Osteoblast (primary cell): ENCODE data around the gene GRPR. TPM values are rescaled to one million over a fixed set of nuclear protein-coding genes. Genes with fewer than 3 reads are reported as not detected.
"Not testable (repeated sequence)": the region's sequence is repeated elsewhere in the genome, so short reads cannot be mapped to it uniquely, and the experiment has no call there.

Experiments
- DNase-seq: peaks from one replicate; pipeline ENCODE4 v3.0.0; 2011; ENCODE audit warnings: low spot score, mixed read lengths; ENCODE audit not compliant: insufficient read length; ENCODE audit errors: missing footprints
- H2AFZ ChIP-seq: 2 replicates; pipeline ENCODE4 v1.6.0; 2011; ENCODE audit warnings: mild to moderate bottlenecking, low read length
- H3K27ac ChIP-seq: 2 replicates; pipeline ENCODE4 v1.5.1; 2011; ENCODE audit warnings: mild to moderate bottlenecking, low read depth, low read length, moderate library complexity
- H3K27me3 ChIP-seq: 2 replicates; pipeline ENCODE4 v1.6.0; 2012; ENCODE audit warnings: mild to moderate bottlenecking, control low read depth, inconsistent platforms, low read length, moderate library complexity; ENCODE audit not compliant: insufficient read depth
- H3K36me3 ChIP-seq: 2 replicates; pipeline ENCODE4 v1.5.1; 2011; ENCODE audit warnings: mild to moderate bottlenecking, low read length, control low read depth, moderate library complexity; ENCODE audit not compliant: insufficient read depth
- H3K4me1 ChIP-seq: 2 replicates; pipeline ENCODE4 v1.5.1; 2011; ENCODE audit warnings: mild to moderate bottlenecking, low read length, control low read depth, moderate library complexity; ENCODE audit not compliant: insufficient read depth
- H3K4me2 ChIP-seq: 2 replicates; pipeline ENCODE4 v1.6.0; 2011; ENCODE audit warnings: mild to moderate bottlenecking, low read length; ENCODE audit not compliant: insufficient read depth
- H3K4me3 ChIP-seq: fragments of 200-600 bp; sonication (generic); 3 replicates; pipeline ENCODE4 v1.5.1; 2012; ENCODE audit warnings: mild to moderate bottlenecking, low read length, inconsistent platforms; ENCODE audit not compliant: insufficient read depth
- H3K79me2 ChIP-seq: 2 replicates; pipeline ENCODE4 v1.6.0; 2012; ENCODE audit warnings: mild to moderate bottlenecking, low read length, control low read depth, inconsistent platforms; ENCODE audit not compliant: insufficient read depth
- H3K9me3 ChIP-seq: 2 replicates; pipeline ENCODE4 v1.5.1; 2011; ENCODE audit warnings: low read depth, low read length, control low read depth
- H4K20me1 ChIP-seq: 2 replicates; pipeline ENCODE4 v1.6.0; 2012; ENCODE audit warnings: mild to moderate bottlenecking, low read length, control low read depth; ENCODE audit not compliant: insufficient read depth
- total RNA-seq: library from RNA; depleted of rRNA; stranded (reverse); fragments of >200 nt; gene quantifications from 2 replicates; pipeline ENCODE4 v1.2.3, GENCODE V29; 2012
- TF ChIP-seq, protein P1 (sequence below): IDR thresholded peaks from 2 replicates; pipeline ENCODE4 v1.5.1; 2011; ENCODE audit warnings: mild to moderate bottlenecking, low read depth, low read length, moderate library complexity; ENCODE audit errors: extremely low read depth

The GRPR gene
- total RNA-seq, 1 donor: not detected

GRCh38 chrX:16155581-16156096 lies 32.3 kb downstream of the GRPR start:
- Histone ChIP-seq H3K27me3 (no peaks in the 10 kb centered on the region), H3K27ac (no peak overlapping the region), H2AFZ (no peak overlapping the region), H3K4me3 (no peak overlapping the region), H3K4me1 (peaks cover 6% of the 10 kb centered on the region), H3K4me2 (no peak overlapping the region), H3K79me2 (no peaks in the 10 kb centered on the region), H4K20me1 (no peaks in the 10 kb centered on the region), H3K36me3 (no peaks in the 10 kb centered on the region), H3K9me3 (no peaks in the 10 kb centered on the region)
- TF ChIP-seq, protein P1, sequence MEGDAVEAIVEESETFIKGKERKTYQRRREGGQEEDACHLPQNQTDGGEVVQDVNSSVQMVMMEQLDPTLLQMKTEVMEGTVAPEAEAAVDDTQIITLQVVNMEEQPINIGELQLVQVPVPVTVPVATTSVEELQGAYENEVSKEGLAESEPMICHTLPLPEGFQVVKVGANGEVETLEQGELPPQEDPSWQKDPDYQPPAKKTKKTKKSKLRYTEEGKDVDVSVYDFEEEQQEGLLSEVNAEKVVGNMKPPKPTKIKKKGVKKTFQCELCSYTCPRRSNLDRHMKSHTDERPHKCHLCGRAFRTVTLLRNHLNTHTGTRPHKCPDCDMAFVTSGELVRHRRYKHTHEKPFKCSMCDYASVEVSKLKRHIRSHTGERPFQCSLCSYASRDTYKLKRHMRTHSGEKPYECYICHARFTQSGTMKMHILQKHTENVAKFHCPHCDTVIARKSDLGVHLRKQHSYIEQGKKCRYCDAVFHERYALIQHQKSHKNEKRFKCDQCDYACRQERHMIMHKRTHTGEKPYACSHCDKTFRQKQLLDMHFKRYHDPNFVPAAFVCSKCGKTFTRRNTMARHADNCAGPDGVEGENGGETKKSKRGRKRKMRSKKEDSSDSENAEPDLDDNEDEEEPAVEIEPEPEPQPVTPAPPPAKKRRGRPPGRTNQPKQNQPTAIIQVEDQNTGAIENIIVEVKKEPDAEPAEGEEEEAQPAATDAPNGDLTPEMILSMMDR: no peak
- no peak for DNase-seq

DNA sequence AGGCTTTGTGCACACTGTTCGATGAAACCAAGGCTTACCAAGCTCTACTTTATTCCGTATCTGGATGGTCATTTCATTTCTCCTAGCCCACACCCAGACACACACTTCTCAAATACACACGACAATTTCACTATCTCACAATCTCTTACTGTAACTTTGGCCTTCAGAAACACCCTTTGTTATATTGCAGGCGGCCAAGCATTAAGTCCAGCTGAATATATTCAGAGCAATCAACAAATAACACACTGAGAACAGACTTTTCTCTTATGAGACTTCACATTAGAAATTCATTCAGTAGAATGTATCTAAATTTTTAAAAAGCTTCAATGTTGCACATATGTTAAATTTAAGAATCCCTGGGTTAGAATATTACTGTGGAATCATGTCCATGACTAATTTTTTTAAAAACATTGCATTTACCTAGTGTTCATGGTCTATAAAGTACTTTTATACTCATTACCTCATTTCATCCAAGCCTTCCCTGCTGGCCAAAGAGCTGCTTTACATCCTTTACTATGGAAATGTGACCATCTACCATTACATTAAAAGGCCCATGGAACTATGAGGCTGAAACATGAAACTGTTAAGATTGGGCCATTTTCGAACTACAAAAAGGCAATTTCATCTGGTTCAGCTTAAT lies 33.4 kb downstream of the GRPR start:
- Histone ChIP-seq H2AFZ (no peak overlapping the region), H3K27ac (no peak overlapping the region), H3K79me2 (no peaks in the 10 kb centered on the region), H3K27me3 (no peaks in the 10 kb centered on the region), H3K36me3 (no peaks in the 10 kb centered on the region), H3K4me3 (no peak overlapping the region), H3K4me2 (no peak overlapping the region), H4K20me1 (no peaks in the 10 kb centered on the region), H3K4me1 (peaks cover 11% of the 10 kb centered on the region), H3K9me3 (no peaks in the 10 kb centered on the region)
- TF ChIP-seq, protein P1: no peak
- DNase-seq: no peak

- Histone ChIP-seq H3K36me3 (no peaks in the 10 kb centered on the region), H2AFZ (no peak overlapping the region), H3K79me2 (no peaks in the 10 kb centered on the region), H4K20me1 (no peaks in the 10 kb centered on the region), H3K4me1 (peaks cover 11% of the 10 kb centered on the region), H3K9me3 (no peaks in the 10 kb centered on the region), H3K27ac (peak overlapping the region; percentile 17), H3K27me3 (no peaks in the 10 kb centered on the region), H3K4me2 (peak overlapping the region; percentile 45), H3K4me3 (no peak overlapping the region)
- TF ChIP-seq, protein P1: no peak
- peak; percentile 89 for DNase-seq
These were observed 37.4 kb downstream of the GRPR start for GRCh38 chrX:16160729-16161128.

- H2AFZ ChIP-seq: not testable (repeated sequence)
- H3K4me2 ChIP-seq: peak overlapping the region; percentile 45
These were observed 37.8 kb downstream of the GRPR start for GRCh38 chrX:16161173-16161572.

More at GRCh38 chrX:16161173-16161572, 37.8 kb downstream of the GRPR start:
- not testable (repeated sequence) for H4K20me1 ChIP-seq, H3K79me2 ChIP-seq, H3K36me3 ChIP-seq, H3K4me3 ChIP-seq, H3K9me3 ChIP-seq, H3K27me3 ChIP-seq, DNase-seq
- Histone ChIP-seq H3K27ac (peak overlapping the region; percentile 17), H3K4me1 (peaks cover 11% of the 10 kb centered on the region)
